Ecto neural progenitor cell (in vitro differentiated cells): ENCODE results near the gene GINS2.

Experiments
- DNase-seq: peaks from one replicate; pipeline ENCODE4 v3.0.0-alpha.2; 2018; ENCODE audit warnings: low spot score

GINS2 gene

GRCh38 chr16:85667261-85667660 is 21.5 kb downstream of the GINS2 start:
- no peak for DNase-seq

- DNase-seq, result no peak
Observed at GRCh38 chr16:85665929-85666328, 22.8 kb downstream of the GINS2 start.

DNA sequence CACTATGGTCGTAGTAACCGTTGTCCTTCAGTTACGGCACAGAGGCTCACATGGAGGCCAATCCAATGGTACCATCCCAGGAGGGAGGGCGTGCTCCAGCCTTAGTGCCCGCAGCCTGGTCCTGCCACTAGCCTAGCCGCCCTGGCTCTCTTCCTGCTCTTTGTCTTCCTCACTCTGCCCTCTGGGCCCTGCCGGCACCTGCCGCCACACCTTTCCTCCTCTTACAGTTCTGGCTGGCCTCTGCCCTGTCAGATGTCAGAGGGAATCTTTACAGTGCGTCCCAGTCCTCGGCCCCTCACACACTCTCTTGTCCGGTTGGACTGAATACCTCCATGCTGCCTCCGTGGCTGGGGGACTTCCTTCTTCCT is 23.4 kb downstream of the GINS2 start:
- no peak for DNase-seq

DNA sequence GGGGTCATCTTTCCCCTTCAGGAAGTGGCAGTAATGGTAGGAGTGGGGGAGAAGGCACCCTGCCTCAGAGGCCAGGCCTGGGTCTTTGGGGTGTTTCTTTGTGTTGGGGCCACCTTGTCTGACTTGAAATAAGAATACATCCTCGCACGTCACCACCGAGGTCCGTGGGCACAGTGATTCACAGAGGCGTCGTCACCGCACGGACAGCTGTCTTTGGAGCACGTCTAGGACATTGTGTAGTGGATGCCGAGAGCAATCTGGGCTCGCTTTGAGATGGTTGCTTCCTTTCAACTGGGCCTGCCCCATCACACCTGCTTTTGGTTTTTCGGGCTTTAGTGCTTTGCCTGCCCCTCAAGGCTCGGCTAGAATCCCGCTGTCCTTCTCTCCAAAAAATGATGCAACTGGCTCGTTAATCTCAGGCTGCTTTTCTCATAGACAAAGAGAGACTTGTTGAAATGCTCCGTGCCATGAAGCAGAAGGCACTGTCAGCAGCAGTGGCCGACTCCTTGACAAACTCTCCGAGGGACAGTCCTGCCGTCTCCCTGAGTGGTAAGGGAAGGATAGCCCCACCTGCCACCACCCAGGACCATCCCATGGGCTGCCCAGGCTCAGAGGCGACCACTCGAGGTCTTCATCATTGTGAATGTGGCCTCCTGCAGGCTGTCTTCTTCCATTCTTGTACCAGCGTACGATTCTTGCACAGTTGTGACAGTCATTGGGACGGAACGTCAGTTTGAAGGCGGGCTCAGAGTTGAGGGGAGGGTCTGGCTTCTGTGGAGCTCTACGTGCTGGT is 24.0 kb downstream of the GINS2 start:
- no peak for DNase-seq

GRCh38 chr16:85663891-85664321 is 24.8 kb downstream of the GINS2 start:
- no peak for DNase-seq

DNA sequence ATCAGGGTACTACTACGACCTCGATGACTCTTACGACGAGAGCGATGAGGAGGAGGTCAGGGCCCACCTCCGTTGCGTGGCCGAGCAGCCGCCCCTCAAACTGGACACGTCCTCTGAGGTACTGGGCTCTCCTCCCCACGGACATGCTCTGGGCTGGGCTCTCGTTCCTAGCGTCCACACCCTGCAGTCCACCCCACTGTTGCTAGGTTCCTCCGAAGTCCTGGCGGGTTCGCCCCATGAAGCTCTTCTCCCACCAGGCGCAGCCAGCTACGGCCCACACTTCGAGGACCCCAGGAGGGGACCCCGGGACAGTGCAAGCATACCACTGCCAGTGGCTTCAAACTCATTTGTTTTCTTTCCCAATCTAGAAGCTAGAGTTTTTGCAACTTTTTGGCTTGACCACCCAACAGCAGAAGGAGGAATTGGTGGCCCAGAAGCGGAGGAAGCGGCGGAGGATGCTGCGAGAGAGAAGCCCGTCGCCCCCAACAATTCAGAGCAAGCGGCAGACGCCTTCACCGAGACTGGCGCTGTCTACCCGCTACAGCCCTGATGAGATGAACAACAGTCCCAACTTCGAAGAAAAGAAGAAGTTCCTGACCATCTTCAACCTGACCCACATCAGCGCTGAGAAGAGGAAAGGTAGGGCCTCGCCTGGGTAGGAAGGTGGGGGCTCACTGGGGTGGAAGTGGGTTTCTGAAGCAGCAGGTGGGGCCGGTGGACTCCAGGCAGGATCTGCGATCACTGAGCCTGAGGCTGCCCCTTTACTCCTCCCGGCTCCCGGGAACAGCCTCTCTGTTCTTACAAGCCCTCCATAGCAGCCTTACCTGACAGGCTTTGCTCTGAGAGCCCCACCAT is 25.6 kb downstream of the GINS2 start:
- DNase-seq, result no peak

DNA sequence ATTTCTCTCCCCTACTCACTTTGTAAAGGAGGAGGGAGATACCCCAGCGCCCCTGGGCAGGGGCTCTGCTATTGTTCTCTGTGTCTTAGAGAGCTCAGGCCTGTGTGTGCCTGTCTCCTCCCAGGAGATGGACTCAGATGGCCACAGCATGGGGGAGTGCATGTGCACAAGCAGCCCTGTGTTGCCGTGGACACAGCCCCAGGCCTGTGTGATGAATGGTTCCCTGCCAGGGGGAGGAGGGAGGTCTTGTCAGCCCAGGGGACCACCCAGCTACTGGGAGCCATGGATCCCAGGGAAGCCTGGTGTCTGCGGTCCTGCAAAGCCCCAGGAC is 26.3 kb downstream of the GINS2 start:
- peak; percentile 90 for DNase-seq

DNA sequence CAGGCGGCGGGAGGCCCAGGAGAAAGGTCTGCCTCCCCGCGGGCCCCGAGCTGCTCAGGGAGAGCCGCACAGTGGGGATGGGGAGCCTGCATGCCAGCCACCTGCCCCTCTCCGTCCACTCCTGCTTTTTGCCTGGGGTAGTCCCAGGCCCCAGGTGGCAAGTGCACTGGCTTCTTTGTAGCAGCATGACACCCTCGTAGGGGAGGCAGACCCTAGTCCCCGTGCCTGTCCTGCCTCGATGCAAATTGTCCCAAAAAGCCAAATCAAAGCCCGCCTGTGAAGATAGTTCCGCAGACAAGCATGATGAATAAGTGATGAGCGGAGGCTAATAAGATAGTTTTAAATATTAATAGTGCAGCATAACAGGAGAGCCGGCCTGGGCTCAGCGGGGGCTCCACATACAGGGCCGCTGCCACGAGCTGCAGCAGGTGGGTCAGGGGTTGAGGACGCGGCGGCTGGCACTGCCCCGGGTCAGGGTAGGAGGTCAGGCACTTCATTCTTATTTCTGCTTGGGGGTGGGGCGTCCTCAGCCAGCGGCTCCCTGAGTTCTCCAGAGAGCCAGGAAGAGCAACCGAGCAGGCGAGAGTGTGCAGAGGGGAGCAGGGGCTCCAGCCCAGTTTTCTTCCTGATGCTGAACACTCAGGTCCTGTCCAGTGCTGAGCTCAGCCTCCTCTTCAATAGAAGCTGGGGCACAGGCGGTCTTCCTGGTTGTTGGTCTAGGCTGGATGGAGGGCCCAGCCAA is 26.8 kb downstream of the GINS2 start:
- DNase-seq, result no peak

GRCh38 chr16:85660843-85661739 is 27.7 kb downstream of the GINS2 start:
- no peak for DNase-seq

DNA sequence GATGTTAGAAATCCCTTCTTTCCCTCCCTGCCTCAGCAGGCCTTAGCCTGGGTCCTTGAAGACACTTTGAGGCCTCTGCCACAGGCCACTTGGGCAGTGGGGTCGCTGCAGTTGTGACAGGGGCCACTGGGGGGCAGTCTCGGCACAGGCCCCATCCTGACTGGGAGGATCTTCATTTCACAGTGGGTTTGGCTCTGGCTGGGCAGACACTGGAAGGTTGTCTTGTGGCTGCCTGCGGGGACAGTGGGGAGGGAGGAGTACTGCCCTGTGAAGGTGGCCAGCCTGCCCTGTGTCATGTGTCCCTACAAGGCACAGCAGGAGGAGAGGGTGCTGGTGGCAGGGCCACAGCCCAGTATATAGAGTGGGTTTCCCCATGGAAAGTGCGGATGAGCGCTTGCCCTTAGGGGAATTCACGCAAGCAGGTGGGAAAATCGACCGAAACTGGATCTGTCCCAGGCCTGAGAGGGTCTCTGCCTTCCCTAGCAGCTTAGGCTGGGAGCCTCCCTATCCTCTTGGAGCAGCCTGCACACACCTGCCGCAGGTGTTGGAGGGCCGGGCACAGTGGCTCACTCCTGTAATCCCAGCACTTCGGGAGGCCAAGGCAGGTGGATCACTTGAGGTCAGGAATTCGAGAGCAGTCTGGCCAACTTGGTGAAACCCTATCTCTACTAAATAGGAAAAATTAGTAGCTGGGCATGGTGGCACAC is 28.8 kb downstream of the GINS2 start:
- peak; percentile 92 for DNase-seq

DNA sequence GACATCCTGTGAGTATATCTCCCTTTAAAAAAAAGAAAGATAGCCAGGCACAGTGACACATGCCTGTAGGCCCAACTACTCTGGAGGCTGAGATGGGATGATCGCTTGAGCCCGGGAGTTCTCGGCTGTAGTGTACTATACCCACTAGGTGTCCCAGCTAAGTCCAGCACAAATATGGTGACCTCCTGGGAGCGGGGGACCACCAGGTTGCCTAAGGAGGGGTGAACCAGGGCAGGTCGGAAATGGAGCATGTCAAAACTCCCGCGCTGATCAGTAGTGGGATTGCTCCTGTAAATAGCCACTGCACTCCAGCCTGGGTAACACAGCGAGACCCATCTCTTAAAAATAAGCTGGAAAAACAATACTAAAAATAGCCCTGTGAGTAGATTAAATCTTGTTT is 29.4 kb downstream of the GINS2 start:
- no peak for DNase-seq

GRCh38 chr16:85658504-85659326 is 30.0 kb downstream of the GINS2 start:
- DNase-seq, result no peak

DNA sequence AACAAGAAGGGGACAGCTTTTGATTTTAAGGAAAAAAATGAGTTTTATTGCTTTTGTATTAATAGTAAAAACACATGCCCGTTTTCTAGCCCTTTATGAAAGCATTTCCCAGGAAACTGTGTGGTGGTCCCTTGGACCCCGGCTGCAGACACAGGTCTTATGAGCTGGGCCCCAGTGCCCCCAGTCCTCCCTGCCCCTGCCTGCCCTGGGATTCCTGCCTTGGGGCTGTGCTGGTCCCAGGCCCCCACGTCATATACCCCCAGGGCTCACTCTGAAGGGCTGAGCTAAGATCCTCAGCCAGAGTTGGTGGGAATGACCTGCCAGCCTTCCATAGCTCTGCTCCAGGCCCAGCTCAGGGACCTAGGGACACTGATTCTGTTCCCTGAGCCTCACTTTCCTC is 30.8 kb downstream of the GINS2 start:
- no peak for DNase-seq

DNA sequence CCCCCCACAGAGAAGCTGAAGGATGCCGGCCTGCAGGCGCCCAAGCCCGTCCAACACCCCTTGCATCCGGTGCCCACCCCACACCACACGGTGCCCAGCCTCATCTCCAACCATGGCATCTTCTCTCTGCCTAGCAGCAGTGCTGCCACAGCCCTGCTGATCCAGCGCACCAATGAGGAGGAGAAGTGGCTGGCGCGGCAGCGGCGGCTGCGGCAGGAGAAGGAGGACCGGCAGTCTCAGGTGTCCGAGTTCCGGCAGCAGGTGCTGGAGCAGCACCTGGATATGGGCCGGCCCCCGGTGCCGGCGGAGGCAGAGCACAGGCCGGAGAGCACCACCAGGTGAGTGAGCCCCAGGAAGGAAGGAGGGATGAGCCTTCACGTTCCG is 31.5 kb downstream of the GINS2 start:
- DNase-seq, result no peak

- no peak for DNase-seq
Observed at GRCh38 chr16:85656351-85657266, 32.1 kb downstream of the GINS2 start.

DNA sequence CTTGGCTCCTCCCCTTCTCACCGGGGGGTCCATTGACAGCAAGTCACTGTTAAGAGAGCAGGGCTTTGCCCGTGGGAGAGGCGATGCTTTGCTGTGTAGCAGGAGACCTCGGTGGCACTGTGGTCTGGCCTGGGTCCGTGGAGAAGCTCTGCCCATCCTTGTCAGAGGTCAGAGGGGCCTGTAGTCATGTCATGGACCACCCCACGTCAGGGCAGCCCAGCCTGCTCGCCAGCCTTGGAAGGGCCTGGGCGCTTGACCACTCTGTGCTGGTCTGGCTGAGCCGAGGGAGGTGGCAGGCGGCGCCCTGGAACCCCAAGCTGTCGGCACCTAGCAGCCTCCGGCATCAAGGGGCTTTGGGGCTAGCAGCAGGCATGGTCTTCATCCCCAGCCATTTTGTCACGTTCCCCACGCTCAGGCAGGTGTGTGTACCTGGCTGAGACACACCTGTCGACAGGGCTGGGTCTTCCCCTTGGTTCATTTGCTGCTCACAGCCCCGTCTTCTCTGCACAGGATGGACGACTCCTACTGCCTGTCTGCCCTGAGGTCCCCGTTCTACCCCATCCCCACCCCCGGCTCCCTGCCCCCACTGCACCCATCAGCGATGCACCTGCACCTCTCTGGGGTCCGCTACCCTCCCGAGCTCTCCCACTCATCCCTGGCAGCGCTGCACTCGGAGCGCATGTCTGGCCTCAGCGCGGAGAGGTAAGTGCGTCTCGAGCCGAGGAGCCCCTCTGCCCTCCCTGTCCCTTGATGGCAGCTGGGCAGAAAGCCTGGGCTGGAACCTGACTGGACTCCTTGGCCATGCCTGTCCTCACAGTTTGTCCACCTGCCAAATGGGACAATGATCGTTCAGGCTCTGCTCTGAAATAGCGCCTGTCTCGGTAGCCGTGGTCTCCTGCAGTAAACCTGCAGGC is 33.3 kb downstream of the GINS2 start:
- no peak for DNase-seq

DNA sequence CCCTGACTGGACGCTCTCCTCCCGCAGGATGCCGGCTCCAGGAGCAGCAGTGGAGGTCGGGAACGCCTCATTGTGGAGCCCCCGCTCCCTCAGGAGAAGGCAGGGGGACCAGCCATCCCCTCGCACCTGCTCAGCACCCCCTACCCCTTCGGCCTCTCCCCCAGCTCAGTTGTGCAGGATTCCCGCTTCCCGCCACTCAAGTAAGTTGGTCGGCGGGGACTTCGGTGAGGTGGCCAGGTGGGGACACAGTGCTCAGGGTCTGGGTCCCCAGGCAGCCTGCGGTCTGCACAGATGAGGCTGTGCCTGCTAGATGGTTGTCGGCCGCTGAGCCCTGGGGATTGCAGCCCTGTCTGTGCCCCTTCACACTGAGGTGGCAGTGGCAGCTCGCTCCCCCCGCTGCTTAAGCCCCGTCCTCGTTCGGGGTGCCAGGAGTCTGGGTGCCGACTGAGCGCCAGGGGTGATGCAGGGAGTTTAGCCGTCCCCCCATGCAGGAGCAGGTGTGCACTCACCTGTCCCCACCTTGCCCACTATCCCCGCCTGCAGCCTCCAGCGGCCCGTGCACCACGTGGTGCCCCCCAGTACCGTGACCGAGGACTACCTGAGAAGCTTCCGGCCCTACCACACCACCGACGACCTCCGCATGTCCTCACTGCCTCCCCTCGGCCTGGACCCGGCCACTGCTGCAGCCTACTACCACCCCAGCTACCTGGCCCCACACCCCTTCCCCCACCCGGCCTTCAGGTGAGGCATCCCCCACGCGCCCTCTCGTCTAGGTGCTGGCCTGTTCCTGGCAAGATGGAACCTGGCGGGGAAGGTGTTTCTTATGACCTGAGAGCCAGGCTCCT is 34.3 kb downstream of the GINS2 start:
- no peak for DNase-seq
